GM10266 (cell line): ENCODE results near the gene CHRNB4.

ENCODE experiments used
- DNase-seq: peaks from one replicate; pipeline ENCODE4 v3.0.0; 2012; ENCODE audit errors: extremely low spot score
- TF ChIP-seq, protein P1 (sequence below): IDR thresholded peaks from 2 replicates; pipeline ENCODE4 v1.5.1; 2012; ENCODE audit warnings: mild to moderate bottlenecking, low read depth; ENCODE audit not compliant: control insufficient read depth, insufficient read depth; ENCODE audit errors: missing control alignments

Gene CHRNB4

DNA sequence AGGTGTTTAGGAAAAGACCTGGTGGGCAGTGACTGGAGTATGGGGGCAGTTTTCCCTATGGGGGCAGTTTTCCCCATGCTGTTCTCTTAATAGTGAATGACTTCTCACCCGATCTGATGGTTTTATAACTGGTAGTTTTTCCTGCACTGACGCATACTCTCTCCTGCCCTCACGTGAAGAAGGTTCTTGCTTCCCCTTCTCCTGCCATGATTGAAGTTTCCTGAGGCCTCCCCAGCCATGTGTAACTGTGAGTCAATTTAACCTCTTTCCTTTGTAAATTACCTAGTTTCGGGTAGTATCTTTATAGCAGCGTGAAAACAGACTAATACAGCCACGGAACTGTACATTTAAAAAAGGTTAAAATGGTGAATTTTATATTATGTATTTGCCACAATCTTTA is 25.0 kb upstream of the CHRNB4 start:
- TF ChIP-seq, protein P1, sequence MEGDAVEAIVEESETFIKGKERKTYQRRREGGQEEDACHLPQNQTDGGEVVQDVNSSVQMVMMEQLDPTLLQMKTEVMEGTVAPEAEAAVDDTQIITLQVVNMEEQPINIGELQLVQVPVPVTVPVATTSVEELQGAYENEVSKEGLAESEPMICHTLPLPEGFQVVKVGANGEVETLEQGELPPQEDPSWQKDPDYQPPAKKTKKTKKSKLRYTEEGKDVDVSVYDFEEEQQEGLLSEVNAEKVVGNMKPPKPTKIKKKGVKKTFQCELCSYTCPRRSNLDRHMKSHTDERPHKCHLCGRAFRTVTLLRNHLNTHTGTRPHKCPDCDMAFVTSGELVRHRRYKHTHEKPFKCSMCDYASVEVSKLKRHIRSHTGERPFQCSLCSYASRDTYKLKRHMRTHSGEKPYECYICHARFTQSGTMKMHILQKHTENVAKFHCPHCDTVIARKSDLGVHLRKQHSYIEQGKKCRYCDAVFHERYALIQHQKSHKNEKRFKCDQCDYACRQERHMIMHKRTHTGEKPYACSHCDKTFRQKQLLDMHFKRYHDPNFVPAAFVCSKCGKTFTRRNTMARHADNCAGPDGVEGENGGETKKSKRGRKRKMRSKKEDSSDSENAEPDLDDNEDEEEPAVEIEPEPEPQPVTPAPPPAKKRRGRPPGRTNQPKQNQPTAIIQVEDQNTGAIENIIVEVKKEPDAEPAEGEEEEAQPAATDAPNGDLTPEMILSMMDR: no peak
- DNase-seq: no peak

DNA sequence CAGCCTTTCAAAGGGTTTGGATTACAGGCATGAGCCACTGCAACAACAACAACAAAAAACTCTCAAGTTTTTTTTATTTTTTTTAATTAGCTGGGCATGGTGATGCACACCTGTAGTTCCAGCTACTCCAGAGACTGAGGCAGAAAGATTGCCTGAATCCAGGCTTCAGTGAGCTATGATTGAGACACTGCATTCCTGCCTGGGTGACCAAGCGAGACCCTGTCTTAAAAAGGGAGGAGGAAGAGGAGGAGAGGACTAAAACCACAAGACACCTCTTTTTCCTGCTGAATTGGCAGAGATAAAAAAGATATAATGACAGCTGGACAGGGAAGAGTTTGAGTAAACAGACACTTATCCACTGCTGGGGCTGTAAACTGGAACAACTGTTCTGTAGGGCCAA is 22.7 kb upstream of the CHRNB4 start:
- DNase-seq: no peak
- TF ChIP-seq, protein P1: no peak

DNA sequence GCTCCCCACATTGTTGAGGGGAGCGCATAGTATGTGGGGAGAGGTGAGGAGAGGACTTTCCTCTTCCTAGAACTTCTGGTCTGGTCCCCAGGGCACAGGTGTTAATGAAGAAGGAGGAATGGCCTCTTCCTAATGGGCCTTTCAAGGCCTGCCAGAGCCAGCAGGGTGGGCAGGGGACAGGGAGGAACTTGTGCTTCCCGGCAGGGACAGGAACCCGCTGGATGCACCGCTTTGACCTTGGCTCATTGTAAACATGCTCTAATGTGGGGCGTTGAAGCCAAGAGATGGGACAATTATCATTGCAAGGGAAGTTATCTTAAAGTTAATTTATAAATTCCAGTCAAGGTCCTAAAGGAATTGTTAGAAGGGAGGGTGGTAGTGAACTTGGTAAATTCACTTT is 21.0 kb upstream of the CHRNB4 start:
- TF ChIP-seq, protein P1: no peak
- no peak for DNase-seq

DNA sequence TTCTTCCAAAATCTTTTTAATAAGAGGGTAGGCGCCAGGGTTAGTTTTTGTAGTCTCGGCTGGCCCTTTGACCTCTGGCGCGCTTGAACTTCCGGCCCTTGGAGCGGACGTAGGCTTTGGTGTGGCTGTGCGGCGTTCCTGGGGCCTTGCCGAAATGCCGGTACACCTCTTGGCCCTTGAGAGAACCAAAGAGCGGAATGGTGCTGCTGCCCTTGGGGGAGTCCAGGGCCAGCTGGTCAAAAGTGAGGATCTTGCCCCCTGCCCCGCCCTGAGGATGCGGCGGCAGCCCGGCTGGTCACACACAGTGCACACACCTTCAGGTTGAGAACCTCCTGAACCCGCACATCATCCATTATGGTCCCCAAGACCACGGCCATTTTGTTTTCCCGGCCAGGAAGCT is 20.0 kb upstream of the CHRNB4 start:
- TF ChIP-seq, protein P1: no peak
- no peak for DNase-seq

DNA sequence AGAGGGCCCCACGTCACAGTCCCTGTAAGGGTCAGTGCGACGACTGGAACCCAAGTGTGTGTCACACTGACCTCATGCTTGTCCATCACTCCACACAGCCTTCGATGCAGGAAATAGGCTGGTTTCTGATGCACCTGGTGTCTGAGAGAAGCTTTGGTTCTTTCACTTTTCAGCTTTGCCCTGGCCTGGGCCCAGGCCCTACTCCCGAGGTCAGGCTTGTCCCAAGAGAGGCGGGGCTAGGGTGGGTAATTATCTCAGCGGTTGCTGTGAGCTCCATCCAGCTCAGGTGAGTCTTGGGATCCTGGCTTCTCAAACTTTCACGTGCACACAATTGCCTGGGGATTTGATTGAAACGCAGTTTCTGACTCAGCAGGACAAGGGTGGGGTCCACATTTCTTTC is 19.6 kb upstream of the CHRNB4 start:
- TF ChIP-seq, protein P1: no peak
- no peak for DNase-seq

DNA sequence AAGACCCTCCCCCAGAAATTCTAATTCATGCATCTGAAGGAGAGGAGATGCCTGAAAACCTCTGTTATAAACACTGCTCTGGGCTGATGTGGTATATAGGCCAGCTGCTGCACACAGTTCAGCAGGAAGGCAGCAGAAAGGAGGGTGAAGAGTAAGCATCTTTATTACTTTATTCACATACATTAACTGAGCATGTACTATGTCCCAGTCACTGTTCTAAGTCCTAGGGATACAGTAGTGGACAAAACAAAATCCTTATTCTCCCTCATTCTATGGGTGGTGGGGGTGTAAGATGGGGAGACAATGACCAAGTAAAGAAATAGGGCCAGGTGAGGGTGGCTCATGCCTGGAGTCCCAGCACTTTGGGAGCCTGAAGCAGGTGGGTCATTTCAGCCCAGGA is 17.8 kb upstream of the CHRNB4 start:
- DNase-seq: no peak
- TF ChIP-seq, protein P1: no peak

DNA sequence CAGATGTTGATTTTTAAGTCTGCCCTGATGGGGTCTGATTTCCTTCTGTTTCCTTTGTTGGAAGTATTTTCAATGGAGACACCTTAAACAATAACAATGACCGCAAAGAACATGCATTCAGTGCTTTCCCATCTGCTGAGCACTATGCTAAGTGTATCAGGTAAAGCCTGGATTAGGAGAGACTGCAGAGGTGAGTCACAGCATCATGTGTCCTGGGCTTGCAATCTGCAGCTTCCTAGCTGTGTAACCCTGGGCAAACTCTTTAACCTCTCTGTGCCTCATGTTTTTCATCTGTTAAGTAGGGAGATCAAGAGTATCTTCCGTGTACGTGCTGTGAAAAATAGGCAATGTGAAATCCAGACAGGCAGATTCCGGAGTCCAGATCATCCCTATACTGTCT is 13.3 kb upstream of the CHRNB4 start:
- TF ChIP-seq, protein P1: no peak
- DNase-seq: no peak
